Glomerular endothelial cell (primary cell): Measurements from ENCODE around the gene ZNF423. TPM values are rescaled to one million over a fixed set of nuclear protein-coding genes. Genes with fewer than 3 reads are reported as not detected.

Experiments
- DNase-seq: peaks from one replicate; pipeline ENCODE4 v3.0.0-alpha.2; 2011; ENCODE audit warnings: low read depth, low spot score; ENCODE audit errors: extremely low read depth
- total RNA-seq: library from RNA; depleted of rRNA; stranded (reverse); fragments of >200 nt; gene quantifications from 2 replicates; pipeline ENCODE4 v1.2.3, GENCODE V29; 2015

Gene ZNF423
- total RNA-seq, 1 donor from 2014 or later, result 3.4 TPM

GRCh38 chr16:49757559-49758069, 98.3 kb downstream of the ZNF423 start:
- no peak for DNase-seq

DNA sequence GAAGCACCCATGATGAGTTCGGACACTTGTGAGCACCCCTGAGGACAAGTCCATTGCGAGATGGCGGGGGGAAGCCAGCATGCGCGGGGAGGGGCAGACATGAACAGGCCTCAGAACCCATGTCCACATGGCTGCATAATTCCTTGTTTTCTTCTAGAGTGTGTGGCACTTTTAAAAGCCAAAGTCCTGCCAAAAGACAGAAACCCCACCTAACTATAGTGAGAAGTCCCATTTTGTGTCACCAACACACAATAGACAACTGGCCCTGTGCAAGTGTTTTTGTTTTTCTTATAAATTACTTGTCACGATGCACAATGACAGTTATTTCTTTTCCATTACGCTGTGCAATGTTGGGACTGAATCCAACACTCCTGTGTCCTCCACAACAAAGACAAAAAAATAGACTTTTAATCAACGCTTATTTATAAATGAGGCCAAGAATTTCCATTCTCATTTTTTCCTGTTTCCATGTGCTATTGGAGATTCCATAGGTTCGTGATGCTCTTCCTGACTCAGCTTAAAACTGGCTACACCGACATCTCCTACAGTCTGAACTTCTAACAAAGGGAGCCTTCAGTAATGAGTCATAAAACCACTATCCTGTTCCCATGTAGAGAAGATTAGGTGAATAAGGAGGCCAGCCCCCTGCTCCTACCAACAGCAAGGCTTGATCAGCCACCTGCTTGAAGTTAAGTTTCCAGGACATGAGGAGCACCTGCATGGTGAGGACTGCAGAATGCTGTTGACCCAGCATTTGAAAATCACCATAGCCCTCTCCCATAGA, 98.9 kb downstream of the ZNF423 start:
- DNase-seq, result no peak

- no peak for DNase-seq
Observed at GRCh38 chr16:49755716-49756505, 100.0 kb downstream of the ZNF423 start.

DNA sequence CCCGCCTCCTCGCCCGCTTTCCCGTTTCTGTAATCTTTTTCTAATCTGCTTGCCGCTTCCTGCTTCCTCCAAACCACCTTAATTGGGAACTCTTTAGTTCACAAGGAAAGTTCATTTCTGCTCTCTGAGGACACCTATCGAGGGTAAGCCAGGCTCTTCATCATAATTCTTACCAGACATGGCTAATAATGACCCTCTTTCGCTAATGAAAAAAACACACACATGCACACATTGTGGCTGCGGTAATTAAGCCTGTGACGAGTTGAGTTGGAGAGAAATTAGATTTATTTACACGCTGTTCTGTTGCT, 100.6 kb downstream of the ZNF423 start:
- no peak for DNase-seq

GRCh38 chr16:49754495-49755312, 101.2 kb downstream of the ZNF423 start:
- no peak for DNase-seq

DNA sequence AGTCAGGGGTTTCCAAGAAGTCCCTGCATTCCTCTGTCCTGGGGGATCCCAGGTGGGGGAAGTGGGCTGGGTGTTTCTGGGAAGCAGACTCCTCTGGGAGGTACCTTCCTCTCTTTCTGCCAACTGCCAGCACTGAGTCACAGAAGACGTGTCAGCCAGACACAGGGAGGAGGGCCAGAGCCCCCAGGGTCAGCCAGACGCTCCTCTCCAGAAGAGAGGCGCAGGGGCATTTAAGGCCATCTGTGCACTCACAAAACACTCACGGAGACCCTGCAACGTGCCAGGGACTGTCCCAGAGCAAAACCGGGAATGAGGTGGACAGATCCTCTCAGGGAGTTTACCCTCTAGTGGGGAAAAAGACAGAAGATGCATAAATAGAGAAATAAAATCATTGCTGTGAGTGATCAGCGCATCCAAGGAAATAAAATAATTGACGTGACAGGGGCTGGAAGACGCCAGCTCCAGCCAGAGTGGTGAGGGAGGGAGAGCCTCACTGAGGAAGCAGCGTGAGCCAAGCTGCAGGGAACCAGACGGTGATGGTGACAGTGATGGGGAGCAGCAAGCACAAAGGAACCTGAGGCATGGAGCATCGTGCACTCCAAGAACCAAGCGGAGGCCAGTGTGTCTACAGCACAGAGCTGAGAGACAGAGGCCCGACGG, 105.4 kb downstream of the ZNF423 start:
- no peak for DNase-seq

DNA sequence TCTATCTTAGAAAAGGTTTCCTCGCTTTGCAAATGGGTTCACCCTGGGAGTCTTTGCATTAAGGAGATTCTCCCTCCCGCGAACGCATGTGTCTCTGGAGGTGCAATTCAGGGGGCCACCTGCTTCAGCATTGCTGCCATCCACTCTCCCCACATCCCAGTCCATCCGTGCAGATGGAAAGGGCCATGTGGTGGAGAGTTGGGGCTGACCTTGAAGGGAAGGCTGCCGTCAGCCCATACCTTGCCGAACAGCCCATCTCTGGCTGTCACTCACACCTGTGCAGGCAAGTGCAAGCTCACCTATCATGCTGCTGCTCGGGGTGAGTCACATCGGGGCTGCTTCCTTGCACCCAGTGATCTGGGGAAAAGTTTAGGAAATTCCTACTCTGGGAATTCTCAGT, 106.1 kb downstream of the ZNF423 start:
- no peak for DNase-seq

DNA sequence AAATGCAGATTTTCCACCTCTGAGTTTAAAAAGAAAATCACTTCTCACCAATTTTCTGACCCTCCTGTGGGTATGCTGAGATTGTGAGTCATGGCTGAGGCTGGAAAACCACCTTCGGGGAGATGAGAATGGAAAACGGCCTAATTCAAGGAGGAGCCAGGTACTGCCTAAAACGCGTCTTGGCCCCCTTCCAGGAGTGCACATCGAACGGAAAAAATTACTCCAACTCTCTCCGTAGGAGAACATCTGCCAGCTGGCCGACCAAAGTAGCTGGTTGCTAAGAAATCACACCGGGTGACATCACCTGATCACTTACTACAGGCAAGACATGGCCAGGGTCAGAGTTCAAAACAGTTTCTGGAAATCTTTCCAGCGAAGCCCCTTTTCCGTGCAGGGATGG, 107.6 kb downstream of the ZNF423 start:
- no peak for DNase-seq

DNA sequence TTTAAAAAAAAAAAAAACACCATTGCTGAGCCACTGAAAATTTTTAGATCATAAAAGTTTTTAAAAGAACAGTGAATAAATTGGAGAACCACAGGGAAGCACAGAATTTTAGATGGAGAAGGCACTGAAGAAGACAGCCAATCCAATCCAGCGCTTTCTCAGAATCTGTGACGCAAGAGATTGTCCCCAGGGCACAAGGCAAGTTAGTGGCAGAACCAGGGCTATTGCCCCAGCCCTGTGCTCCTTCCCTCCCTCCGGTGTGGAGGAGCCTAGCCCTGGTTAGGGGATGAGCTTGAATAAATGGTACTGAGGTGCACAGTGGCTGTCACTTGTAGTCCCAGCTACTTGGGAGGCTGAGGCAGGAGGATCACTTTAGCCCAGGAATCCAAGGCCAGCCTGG, 108.3 kb downstream of the ZNF423 start:
- no peak for DNase-seq

DNA sequence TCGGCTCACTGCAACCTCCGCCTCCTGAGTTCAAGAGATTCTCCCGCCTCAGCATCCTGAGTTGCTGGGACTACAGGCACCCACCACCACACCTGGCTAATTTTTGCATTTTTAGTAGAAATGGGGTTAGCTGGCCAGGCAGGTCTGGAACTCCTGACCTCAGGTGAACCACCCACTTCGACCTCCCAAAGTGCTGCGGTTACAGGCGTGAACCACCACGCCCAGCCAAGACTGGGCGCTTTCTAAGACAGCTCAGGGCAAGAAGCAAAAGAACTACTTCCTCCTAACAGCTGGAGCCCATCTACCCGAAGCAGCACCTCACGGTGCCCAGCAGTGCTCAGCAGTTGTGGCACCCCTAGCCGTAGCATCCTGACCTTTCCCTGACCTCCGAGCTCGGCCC, 109.4 kb downstream of the ZNF423 start:
- DNase-seq, result no peak

DNA sequence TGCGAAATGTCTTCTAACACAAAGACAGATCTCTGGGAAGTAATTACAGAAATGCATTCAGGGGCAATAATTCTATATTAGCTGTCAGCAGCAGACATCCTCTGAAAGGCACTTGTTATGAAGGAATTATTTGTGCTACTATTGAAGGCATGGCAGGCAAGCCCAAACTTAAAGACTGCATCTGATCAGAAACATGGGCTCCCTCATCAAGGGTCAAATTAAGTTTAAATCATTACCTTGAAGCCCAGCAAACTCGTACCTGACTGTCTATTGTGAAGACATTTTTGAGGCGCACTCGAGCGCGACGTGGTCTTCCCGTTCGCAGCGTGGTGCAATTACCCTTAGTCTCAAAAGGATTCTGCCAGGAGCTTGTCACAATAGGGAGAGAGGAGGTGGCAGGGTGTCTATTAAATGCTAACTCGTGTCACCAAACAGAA, 110.6 kb downstream of the ZNF423 start:
- DNase-seq, result no peak

DNA sequence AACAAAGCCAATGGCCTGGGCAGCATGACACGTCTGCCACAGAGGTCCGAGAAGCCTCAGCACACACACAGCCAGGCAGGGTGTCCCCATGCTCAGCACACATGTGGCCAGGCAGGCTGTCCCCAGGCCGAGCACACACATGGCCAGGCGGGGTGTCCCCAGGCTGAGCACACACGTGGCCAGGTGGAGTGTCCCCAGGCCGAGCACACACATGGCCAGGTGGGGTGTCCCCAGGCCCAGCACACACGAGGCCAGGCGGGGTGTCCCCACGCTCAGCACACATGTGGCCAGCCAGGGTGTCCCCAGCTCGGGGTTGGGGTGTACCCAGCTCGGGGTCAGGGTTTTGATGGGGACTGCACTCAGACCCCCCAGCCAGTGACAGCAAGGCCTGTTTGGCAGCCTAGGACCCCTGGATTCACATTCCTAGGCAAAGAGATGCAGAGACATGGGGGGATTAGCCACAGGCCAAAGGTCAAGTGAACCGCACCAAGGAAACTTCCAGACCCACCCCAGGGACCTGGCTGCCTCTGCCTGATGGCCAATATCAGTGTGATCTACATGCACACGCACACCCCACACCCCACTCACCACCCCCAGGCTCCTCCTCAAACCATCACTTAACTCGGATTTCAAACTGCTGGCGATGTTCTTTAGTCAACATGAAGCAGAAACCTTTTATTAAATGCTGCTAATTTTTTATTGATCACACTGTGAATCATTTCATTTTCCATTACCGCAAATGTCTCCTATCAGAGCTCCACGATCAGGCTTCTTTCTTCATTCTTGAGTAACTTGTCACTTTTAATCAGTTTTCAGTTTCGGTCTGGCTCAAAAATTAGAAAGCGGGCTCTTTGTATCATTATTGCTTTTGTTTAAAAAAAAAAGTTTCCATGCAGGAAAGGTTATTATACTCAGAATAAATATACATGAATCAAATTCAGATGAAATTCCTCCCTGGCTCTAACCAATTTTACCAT, 111.4 kb downstream of the ZNF423 start:
- no peak for DNase-seq

DNA sequence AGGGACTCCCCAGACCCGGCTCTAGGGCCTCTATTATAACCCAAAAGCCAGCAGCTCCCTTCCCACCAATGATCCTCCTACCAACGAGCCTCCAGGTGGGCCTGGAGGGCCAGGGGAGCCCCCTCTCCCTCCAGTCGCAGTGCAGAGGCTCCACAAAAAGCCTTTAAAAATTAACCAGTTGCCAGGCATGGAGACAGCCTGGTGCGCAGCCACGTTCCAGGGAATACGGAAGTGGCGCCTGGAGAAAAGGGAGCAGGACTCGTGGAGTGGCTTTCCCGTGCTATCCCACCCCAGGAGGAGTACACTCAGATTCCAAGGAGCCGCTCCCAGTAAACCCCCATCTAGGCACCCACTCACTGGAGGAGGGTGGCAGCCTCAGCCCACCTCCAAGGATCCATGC, 112.3 kb downstream of the ZNF423 start:
- no peak for DNase-seq

DNA sequence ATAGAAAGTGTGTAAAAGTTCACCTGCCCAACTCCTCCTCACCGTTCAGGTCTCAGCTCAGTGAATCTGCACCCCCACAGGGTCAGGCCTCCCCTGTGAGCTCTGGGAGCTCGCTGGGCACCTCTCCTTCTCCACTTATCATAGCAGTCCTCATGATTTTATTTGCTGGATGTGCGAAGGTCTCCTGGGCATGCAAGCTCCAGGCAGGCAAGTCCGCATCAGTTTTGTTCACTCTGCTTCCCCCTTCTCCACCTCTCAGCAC, 112.8 kb downstream of the ZNF423 start:
- no peak for DNase-seq

GRCh38 chr16:49742428-49743202, 113.3 kb downstream of the ZNF423 start:
- no peak for DNase-seq

DNA sequence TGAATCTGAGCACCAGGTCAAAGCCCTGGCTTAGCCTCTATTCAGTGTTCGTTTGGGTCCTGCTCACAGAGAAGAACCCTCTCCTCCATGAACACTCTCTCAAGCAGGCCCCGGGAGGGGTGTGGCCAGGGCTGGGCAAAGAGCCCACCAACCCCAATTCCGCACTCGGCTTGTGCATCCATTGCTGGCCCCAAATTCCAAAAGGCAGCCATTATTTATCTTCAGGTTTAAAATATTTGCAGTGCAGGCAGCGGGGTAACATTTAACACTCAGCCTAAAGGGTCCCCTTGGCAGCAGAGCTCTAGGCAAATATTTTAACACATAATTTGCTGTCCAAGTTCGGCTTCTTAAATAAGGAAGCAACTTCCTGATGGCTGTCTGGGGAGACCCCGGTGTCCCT, 115.7 kb downstream of the ZNF423 start:
- DNase-seq, result no peak

DNA sequence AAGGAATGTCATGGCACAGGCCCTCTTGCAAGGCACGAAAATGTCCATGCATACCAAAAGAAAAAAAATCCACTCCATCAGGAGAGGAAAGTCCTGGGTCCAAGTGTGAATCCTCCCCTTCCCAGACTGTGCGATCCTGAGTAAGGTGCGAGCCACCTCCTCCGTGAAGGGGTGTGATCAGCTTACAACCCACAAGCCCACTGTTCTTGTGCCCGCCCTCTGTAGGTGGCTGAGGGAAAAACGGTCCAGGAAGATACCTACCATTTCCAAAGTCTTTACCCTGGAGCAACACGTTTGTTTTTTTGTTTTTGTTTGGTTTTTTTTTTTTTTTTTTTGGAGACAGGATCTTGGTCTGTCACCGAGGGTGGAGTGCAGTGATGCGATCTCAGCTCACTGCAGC, 116.5 kb downstream of the ZNF423 start:
- DNase-seq, result no peak

DNA sequence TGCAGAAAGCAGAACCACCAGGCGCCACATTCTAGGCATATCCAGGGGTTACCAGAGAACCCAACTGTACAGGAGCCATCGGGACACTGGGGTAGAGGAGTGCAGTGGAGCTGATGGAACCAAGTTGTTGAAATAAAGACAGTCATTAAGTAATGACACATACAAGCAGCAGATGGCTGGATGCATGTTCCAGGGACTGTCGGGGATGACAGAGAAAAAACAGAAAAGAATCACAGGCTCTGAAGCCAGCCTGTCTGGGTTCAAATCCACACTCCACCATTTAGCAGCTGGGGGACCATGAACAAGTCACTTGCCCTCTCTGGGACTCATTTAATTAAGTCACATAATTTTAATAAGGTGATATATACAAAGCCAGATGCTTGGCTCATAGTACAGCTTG, 117.1 kb downstream of the ZNF423 start:
- no peak for DNase-seq

- DNase-seq, result no peak
Observed at GRCh38 chr16:49738001-49738400, 117.9 kb downstream of the ZNF423 start.
